HG02943 (cell line): ENCODE data around the gene ROPN1L.

Source experiments
- ATAC-seq: cut with Tn5 transposase; IDR thresholded peaks from one replicate; pipeline ENCODE4 v1.9.1; 2021; ENCODE audit warnings: mild to moderate bottlenecking, low read depth, moderate library complexity; ENCODE audit not compliant: unreplicated experiment

Gene ROPN1L

DNA sequence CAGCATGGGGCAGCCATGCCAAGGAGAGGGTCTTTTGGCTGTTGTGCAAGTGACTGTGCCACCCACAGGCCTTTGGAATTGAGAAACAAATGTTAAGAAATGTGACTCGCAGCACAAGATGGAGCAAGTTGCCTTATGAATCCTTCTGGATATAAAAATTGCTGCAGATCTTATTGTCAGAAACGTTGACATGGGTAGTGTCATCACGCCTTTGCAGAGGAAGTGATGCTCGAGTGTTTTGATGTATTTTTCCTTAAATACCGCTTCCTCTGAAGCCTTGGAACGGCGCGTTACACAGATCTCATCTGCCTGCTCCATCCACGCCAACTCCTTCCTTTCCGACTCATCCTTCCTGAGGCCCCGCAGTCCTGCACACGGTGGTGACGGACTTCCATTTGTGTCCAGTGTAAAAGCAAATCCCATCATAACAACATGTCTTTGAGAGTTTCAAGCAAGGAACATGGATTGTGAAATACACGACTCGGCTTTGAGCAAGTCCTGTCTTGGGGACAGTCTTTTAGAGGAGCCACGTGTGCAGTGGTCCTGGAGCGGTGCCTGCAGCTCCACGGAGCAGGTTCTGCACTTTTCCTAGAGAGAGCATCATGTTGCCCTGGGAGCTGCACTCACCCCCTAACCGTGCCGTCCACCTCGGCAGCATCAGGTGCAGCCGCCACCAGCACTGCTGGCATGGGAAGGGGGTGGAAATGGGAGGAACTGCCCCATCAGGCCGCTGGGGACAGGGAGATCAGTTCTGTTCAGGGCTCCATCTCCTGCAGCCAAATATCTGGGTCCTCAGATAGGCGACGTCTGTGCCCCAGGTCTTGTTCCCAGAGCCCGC lies 15.1 kb downstream of the ROPN1L start:
- ATAC-seq = no peak

DNA sequence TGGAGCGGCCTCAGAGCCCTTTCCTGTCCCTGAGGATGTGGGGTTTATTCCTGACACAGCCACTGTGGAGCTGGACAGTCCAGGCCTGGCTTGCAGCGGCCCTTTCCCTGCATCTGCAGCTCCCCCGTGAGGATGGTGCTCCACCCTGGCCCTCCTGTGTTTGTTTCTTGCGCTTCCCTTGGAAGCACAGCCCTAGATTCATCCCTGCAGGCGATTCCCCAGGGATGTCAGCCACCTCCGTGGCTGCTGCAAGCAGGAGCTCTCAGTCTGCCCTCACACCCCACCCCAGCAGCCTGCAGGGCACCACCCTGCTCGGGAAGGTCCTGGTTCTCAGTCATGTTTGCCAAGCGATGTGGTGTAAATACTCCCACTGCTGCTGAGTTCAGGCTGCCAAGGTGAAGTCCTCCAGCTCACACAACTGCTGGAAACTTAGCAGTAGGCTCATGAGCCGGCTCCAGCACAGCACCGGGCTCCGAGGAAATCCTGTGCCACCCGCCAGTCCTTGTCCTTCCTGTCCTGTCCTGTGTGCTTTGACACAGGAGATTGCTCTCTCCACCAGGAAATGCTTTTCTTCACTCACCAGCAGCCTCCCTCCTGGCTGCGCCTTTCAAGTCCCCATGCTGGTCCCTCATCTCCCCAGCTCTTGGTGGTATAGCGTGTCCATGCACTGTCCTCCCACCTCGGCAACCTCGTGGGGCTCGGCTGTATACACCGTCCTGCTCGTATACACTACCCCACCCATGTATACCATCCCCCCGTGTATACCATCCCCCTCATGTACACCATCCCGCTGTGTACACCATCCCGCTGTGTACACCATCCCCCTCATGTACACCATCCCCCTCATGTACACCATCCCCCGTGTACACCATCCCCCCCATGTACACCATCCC lies 16.2 kb downstream of the ROPN1L start:
- no peak for ATAC-seq

DNA sequence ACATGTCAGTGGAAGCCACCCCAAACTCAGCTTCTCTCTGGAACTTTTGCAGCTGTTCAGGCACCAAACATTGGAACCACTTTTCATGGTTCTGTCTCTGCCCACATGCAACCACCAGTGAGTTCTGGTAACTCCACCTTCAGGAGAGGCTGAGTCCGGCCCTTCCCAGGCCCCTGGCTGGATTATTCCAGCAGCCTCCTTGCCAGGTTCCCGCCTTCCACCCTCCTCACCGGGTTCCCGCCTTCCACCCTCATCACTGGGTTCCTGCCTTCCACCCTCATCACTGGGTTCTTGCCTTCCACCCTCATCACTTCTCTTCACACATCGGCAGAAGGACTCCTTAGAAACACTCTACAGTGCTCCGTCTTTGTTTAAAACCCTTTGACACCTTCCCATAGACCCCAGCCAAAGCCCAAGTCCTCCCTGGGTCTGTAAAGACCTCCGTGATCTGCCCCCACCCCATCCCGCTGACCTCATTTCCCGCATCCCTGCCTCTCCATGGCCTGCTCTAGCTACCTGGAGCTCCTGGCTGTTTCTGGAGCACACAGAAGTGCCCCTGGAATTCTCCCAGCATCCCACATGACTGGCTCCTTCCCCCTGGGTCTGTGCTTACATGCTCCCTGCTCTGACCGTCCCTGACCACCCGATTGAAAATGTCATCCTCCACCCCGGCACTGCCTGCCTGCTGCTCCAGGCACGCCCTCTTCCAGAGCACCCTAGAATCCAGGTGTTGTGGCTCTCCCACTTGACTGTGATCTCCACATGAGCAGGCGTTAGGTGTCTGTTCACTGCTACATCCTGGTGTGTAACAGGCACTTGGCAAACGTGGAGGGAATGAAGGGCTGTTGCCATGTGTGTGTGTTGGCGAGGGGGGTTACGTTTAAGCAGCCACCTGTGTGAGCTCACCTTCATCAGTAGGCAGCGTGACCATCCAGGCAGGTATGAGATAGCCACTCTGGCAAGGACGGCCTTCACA lies 17.7 kb downstream of the ROPN1L start:
- no peak for ATAC-seq

DNA sequence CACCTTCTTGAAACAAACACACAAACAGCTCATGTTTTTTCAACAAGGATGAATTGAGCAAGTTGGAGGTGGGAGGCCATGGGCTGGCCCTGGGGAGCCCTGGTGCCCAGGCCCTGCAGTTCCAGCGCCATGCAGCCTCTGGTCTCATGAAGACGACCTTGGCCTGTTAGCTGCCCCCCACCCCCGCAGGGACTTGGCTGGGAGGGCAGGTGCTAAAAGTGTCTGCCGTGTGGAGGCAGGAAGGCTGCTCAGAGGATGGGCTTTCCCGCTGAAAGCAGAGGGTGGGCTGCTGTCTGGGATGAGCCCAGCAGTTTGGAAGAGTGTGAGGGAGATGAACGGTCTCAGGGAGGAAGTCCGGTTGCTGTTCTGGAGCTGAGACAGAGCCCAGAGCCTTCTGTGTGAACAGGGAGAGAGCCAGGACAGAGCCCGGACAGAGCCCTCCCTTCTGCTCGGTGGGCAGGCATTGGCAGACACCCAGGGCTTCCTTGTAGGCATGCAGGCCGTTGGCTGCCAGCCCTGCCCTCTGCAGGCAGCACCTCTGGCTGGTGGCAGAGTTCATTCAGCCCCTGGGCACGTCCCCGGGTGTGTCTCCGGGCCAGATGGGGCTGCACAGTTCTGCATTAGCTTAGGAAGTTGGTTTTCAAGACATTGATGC lies 18.7 kb downstream of the ROPN1L start:
- ATAC-seq = no peak

DNA sequence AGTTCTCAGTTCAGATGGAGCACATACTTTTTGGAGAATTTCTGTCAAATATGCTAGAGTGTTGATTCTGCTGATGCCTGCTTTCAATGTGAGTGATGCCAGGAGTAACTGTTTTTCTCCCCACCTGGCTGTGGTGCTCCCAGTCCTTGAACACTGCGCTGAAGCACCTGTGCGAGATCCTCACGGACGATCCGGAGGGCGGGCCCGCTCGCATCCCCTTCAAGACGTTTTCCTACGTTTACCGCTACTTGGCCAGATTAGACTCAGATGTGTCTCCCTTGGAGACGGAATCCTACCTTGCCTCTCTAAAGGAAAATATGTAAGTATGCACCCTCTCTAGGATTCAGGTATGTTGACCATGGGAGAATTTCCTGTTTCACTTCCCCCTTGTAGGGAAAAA lies 19.4 kb downstream of the ROPN1L start:
- ATAC-seq = no peak

DNA sequence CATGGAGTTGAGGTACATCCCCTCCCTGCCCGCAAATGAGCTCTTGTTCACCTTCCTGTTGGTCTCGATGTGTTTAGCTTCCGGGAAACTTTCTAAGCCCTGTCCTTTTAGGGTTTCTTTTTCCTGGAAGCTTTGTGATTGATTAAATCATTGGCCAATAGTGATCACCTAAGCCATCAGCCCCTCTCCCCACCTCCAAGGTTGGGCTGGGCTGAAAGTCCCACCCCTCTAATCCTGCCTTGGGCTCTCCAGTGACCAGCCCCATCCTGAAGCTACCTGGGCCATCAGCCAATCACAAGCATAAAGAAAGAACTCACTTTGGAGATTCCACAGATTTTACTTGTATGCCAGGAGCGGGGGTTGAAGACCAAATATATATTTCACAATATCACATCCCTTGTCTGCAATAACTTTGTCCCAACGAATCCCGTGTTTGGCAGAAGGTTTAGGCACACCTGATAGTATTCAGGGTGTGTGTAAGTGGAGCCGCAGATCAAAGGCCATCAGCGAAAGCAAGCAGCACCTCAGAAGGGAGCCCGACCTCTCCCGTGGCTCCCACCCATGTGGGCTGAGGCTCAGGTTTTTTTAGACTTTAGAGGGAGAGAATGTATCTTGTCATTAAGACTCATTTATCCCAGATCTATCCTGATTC lies 20.4 kb downstream of the ROPN1L start:
- no peak for ATAC-seq

DNA sequence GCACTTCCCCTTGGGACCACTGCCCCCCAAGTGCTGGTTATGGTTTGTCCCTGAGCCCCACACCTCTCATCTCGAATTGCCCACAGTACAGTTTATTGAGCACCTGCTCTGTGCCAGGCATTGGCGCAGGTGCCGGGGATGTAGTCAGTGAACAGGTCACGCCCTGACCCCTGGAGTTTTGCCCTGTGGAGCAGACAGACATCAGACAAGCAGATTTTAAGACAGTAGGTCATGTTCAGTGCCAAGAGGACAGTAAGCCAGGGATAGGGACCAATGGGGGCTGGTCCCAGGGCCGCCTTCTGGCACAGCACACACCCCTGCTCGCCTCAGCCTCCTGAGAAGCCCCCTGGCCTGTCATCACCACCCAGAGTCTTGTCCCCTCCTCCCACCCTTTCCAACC lies 21.9 kb downstream of the ROPN1L start:
- ATAC-seq = no peak

DNA sequence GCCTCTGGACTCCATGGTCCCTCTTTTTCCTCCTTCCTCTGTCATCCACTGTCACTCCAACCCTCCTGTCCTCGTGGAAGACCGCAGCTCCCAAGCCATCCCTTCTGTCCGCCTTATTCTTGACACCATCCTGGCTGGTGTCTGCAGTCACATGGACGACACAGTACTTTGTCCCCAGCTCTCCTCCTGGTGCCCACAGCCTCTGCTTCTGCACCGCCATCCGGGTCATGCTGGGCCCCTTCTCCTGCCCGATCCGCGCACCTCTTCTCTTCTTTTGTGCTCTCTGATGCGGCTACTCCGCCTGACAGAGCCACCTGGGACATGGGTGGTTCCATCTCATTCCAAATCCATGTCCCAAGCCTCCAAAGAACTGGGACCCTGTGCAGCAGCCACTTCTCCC lies 22.5 kb downstream of the ROPN1L start:
- no peak for ATAC-seq

DNA sequence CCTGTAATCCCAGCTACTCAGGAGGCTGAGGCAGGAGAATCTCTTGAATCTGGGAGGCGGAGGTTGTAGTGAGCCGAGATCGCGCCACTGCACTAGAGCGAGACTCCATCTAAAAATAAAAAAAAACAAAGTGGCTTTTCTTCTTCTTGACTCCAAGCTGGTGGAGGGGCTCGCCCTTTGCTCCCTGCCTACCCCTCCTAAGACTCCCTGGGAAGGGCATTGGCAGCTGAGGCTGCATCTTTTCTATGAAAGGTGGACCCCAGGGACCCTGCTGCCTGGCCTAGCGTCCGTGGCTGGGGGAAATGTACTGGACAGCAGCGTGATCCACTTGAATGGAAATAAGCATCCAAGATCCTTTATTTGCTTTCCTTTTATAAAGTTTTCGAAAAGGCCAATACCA lies 24.0 kb downstream of the ROPN1L start:
- no peak for ATAC-seq

DNA sequence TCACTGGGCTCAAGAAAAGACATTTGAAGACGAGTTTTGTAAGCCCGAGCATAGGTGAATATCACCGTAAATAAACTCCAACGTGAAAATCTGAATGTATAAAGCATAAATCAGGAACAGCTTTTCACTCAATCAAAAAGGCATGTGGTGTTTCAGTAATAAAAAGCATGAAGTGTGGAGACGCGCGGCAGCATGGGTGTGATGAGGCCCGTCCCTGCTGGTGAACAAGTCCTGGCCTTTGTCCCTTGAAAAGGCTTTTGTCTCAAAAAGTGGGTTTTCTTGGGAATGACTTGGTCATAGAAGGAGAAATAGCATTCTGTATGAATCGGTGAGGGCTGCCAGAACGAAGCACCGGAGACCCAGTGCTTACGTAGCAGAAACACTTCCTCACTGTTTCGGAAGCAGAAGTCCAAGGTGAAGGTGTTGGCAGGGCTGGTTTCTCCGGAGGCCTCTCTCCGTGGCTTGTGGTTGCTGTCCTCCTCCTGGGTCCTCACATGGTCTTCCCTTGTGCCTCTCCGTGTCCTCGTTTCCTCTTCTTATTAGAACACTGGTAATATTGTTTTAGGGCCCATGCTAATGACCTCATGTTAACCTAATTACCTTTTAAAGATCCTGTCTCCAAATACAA lies 24.9 kb downstream of the ROPN1L start:
- no peak for ATAC-seq

DNA sequence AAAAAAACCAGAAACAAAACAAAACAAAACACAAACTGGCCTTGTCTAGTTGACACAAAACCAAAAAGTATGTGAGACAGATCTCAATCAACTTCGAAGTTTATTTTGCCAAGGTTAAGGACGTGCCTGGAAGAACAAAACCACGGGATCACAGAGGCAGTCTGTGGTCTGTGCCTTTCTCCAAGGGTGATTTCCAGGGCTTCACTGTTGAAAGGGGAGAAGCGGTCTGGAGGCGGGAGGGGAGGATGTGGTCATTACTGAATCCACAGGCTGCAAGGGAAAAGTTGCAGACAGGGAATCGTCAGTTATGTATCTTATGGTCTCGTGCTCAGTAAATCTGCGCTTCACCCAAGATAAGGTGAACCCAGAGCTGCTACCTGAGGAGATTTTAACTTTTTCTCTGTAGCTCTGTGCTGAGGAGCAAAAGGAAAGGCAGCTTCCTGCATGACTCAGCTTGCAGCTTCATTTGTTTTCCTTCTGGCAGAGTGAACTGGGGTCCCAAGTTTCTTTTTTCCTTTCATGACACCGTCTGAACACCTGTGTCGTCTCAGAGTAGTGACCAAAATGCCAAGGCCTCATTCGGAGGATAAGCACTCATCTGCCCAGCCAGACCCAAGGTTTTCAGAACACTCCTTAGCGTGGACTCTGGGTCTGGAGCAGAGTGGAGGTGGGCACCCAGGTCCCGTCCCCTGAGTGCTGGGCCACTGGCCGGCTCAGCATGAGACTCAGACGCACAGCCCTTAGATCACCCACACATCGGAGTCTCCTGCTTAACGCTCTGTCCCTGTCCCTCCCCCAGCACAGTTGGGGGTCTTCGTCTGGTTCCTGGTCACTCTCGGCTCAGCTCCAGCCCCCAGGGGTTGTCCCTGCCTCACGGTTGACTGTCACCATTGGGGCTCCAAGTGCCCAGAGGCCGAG lies 25.9 kb downstream of the ROPN1L start:
- no peak for ATAC-seq

DNA sequence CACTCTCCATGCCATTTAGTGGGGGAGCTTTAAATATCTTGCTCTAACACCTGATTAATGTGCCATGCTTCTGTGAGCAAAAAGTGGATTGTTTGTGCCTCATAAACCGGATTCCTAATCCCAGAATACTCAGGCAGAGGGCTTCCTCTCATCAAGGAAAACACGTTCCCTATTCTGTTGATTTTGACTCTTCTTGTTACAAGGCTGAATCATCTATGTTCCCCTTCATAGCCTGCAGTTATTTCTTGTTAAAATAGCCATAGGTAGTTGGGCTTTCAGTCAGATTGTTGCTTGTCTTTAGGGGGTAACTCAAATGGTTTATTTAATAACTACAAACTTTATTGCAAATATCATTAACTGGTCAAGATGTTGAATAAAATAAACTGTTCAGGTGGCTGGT lies 26.6 kb downstream of the ROPN1L start:
- ATAC-seq = no peak

DNA sequence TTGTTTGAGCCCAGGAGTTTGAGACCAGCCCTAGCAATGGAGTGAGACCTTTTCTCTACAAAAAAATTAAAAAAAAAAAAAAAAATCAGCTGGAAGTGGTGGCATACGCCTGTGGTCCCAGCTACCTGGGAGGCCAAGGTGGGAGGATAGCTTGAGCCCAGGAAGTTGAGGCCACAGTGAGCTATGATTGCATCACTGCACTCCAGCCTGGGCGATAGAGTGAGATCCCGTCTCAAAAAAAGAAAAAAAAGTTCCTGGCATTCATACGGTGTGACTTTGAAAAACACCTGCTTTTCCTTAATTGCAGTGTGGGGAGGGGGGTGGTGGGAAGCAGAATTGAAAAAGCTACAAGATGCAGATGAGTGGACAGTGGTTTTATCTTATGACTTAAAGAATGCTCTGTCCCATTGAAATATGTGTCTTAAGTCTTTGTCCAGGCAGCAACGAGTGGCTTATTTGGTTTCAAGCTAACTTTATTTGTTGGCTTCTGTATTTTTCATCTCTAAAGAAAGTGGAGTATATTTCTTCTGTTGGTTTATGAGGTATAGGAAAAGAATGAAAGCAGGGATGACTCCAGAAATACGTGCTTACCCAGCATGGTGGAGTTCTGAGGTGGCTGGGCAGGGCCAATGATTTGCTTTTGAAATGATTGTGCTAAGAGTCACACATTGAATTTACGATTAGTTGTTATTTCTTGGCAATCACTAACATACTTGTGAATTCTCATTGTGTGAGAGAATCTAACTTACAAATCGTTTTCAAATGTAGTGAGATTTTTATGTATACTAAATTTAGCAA lies 27.8 kb downstream of the ROPN1L start:
- ATAC-seq = no peak

DNA sequence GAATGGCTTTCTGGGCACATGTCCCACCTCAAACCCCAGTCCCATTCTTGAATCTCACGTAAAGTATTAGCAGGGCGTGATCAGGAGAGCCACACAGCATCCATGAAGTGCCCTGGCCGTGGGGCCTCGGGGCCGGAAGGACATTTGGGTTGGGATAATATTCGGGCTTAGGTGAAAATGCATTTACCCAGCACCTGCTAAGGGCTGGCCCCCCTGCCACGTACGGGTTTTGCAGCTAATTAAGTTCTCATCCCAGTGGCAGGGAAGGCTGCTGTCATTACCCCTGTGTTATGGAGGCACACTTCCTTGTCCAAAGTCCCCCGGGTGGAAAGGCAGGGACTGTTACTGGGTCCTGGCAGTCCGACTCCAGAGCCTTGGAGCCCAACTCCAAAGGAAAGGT lies 29.0 kb downstream of the ROPN1L start:
- ATAC-seq = no peak

DNA sequence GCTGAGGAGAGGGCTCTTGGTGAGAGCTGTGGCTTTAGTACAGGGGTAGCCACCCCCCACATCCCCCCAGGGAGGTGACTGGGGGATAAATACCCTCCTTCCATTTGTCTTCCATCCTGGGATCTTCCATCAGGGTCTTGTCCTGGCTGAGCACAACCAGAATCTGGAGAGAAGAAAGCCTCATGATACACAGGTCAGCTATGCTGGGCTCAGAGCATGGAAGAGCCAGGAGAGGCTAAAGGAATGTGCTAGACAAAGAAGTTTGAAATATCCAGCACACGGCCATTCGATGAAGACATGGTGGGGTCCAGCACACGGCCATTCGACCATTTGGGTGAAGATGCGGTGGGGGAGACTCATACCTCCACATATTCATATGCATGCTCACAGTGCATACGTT lies 30.0 kb downstream of the ROPN1L start:
- no peak for ATAC-seq

DNA sequence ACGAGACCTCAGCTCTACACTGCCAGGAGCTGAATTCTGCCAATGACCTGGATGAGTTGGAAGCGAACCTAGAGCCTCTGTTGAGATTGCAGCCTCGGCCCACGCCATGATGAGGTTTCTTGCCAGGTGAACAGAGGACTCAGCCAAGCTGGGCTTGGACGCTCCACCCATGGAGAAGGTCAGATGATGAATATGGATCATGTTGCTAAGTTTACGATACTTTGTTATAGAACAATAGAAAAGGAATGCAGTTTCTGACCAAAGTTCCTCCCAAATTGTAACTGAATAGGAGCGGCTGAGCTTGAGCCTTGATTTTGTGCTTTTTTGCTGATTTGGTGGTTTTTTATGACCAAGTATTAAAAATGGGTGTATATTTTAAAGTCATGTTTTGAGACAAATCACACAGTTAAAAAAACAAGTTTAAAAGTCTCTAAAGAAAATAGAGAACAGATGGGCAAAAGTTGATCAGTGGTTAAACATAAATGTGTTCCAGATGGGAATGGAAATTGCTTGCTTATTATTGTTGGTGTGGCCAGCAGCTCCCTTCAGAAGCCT lies 32.9 kb downstream of the ROPN1L start:
- ATAC-seq = no peak
